GM21515 (cell line): ENCODE measurements around the gene NFATC2IP.
"Not testable (repeated sequence)": the region's sequence is repeated elsewhere in the genome, so short reads cannot be mapped to it uniquely, and the experiment has no call there.

Source experiments
- ATAC-seq: cut with Tn5 transposase; IDR thresholded peaks from one replicate; pipeline ENCODE4 v1.9.1; 2021; ENCODE audit not compliant: unreplicated experiment

NFATC2IP gene

GRCh38 chr16:28925386-28926228 is 25.1 kb upstream of the NFATC2IP start:
- peak; percentile 27 for ATAC-seq

- ATAC-seq: not testable (repeated sequence)
Observed at GRCh38 chr16:28926284-28926683, 24.5 kb upstream of the NFATC2IP start.

- no peak for ATAC-seq
Observed at GRCh38 chr16:28927815-28928214, 22.9 kb upstream of the NFATC2IP start.

GRCh38 chr16:28930203-28930602 is 20.5 kb upstream of the NFATC2IP start:
- ATAC-seq: no peak

- ATAC-seq: no peak
Observed at GRCh38 chr16:28930652-28931051, 20.1 kb upstream of the NFATC2IP start.

- ATAC-seq: no peak
Observed at GRCh38 chr16:28931801-28932225, 18.9 kb upstream of the NFATC2IP start, which contains the start of gene CD19. CD19 (plus strand) TSS chr16:28931971; CDS start chr16:28932001, 30 bp downstream.

GRCh38 chr16:28932339-28933141 is 18.2 kb upstream of the NFATC2IP start:
- no peak for ATAC-seq

GRCh38 chr16:28933171-28933570 is 17.6 kb upstream of the NFATC2IP start:
- no peak for ATAC-seq

GRCh38 chr16:28935346-28935745 is 15.4 kb upstream of the NFATC2IP start:
- no peak for ATAC-seq

GRCh38 chr16:28935924-28936783 is 14.6 kb upstream of the NFATC2IP start:
- ATAC-seq: peak; percentile 53

- ATAC-seq: no peak
Observed at GRCh38 chr16:28936784-28937155, 14.0 kb upstream of the NFATC2IP start.

GRCh38 chr16:28937222-28937876 is 13.4 kb upstream of the NFATC2IP start:
- ATAC-seq: no peak

GRCh38 chr16:28938721-28939120 is 12.0 kb upstream of the NFATC2IP start:
- ATAC-seq: no peak

- ATAC-seq: not testable (repeated sequence)
Observed at GRCh38 chr16:28939825-28940224, 10.9 kb upstream of the NFATC2IP start.

- ATAC-seq: no peak
Observed at GRCh38 chr16:28943281-28943680, 7.5 kb upstream of the NFATC2IP start.

GRCh38 chr16:28946681-28947080 is 4.1 kb upstream of the NFATC2IP start:
- no peak for ATAC-seq

- no peak for ATAC-seq
Observed at GRCh38 chr16:28951410-28951943, 740 bp downstream of the NFATC2IP start.

- ATAC-seq: no peak
Observed at GRCh38 chr16:28958216-28958615, 7.5 kb downstream of the NFATC2IP start.

GRCh38 chr16:28958836-28959235 is 8.1 kb downstream of the NFATC2IP start:
- ATAC-seq: no peak

GRCh38 chr16:28964072-28964471 is 13.3 kb downstream of the NFATC2IP start:
- no peak for ATAC-seq
